WERI-Rb-1 (cell line): ENCODE data around the gene STAT6.

ENCODE experiments used
- DNase-seq: peaks from one replicate; pipeline ENCODE4 v3.0.0-alpha.2; 2020
- H3K27ac ChIP-seq: fragments of 250-450 bp; sonication (Bioruptor Pico); 2 replicates; pipeline ENCODE4 v1.5.1; 2020; ENCODE audit warnings: mild to moderate bottlenecking, moderate library complexity
- H3K27me3 ChIP-seq: fragments of 250-450 bp; sonication (Bioruptor Pico); 2 replicates; pipeline ENCODE4 v1.5.1; 2021; ENCODE audit warnings: mild to moderate bottlenecking, low read depth, moderate library complexity; ENCODE audit not compliant: insufficient read depth, severe bottlenecking
- H3K36me3 ChIP-seq: fragments of 250-450 bp; sonication (Bioruptor Pico); 2 replicates; pipeline ENCODE4 v1.5.1; 2020; ENCODE audit warnings: mild to moderate bottlenecking, moderate library complexity
- H3K4me3 ChIP-seq: 2 replicates; pipeline ENCODE4 v1.5.1; 2011; ENCODE audit warnings: low read depth, mild to moderate bottlenecking, control low read depth, low read length
- H3K9me3 ChIP-seq: fragments of 250-450 bp; sonication (Bioruptor Pico); 2 replicates; pipeline ENCODE4 v1.5.1; 2021; ENCODE audit warnings: mild to moderate bottlenecking, moderate library complexity; ENCODE audit not compliant: severe bottlenecking
- CTCF ChIP-seq: IDR thresholded peaks from 2 replicates; pipeline ENCODE4 v1.5.1; 2011; ENCODE audit warnings: low read depth, mild to moderate bottlenecking, control low read depth, inconsistent platforms, low read length

STAT6 gene

GRCh38 chr12:57142727-57143126 lies 31.6 kb upstream of the STAT6 start:
- TF ChIP-seq CTCF = no peak
- H3K27me3 ChIP-seq = no peaks in the 10 kb centered on the region
- DNase-seq = no peak
- no peaks in the 10 kb centered on the region; the same call in 1 of the 2 replicates for H3K36me3 ChIP-seq
- no peak overlapping the region for H3K4me3 ChIP-seq
- H3K27ac ChIP-seq = no peak overlapping the region
- H3K9me3 ChIP-seq = no peaks in the 10 kb centered on the region

DNA sequence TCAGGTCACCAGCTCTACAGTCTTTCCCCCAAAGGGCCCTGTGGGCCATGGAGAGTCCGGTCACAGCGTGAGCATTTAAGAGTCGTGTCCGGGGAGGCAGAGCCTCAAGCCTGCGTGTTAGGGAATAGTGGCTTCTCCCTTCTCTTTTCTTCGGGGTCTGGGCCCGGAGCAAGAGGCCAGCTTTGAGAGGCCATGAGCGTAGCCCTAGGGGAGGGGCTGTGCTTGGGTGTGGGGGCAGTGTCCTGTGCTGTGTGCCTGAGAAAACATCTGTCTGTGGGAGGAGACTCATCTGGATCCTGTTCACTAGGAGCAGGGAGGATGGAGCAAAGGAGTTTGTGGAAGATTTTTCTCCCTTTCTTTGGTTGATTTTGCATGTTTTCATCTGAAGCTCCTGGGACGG lies 31.0 kb upstream of the STAT6 start:
- Histone ChIP-seq H3K36me3 (no peaks in the 10 kb centered on the region; the same call in 1 of the 2 replicates), H3K4me3 (no peak overlapping the region)

GRCh38 chr12:57141249-57141648 lies 30.1 kb upstream of the STAT6 start:
- TF ChIP-seq CTCF = no peak
- no peak for DNase-seq
- no peak overlapping the region for H3K4me3 ChIP-seq
- H3K27me3 ChIP-seq = no peaks in the 10 kb centered on the region
- no peaks in the 10 kb centered on the region for H3K9me3 ChIP-seq
- H3K27ac ChIP-seq = no peak overlapping the region
- no peaks in the 10 kb centered on the region; the same call in 1 of the 2 replicates for H3K36me3 ChIP-seq

More for the DNA sequence above, 31.0 kb upstream of the STAT6 start:
- no peaks in the 10 kb centered on the region for H3K27me3 ChIP-seq
- no peak overlapping the region for H3K27ac ChIP-seq
- TF ChIP-seq CTCF = no peak
- DNase-seq = no peak
- H3K9me3 ChIP-seq = no peaks in the 10 kb centered on the region

- Histone ChIP-seq H3K27me3 (no peaks in the 10 kb centered on the region), H3K4me3 (no peak overlapping the region), H3K27ac (no peak overlapping the region), H3K36me3 (no peaks in the 10 kb centered on the region; the same call in 1 of the 2 replicates), H3K9me3 (no peaks in the 10 kb centered on the region)
- DNase-seq = no peak
- no peak for TF ChIP-seq CTCF
Observed at GRCh38 chr12:57139796-57140649, 28.9 kb upstream of the STAT6 start.

DNA sequence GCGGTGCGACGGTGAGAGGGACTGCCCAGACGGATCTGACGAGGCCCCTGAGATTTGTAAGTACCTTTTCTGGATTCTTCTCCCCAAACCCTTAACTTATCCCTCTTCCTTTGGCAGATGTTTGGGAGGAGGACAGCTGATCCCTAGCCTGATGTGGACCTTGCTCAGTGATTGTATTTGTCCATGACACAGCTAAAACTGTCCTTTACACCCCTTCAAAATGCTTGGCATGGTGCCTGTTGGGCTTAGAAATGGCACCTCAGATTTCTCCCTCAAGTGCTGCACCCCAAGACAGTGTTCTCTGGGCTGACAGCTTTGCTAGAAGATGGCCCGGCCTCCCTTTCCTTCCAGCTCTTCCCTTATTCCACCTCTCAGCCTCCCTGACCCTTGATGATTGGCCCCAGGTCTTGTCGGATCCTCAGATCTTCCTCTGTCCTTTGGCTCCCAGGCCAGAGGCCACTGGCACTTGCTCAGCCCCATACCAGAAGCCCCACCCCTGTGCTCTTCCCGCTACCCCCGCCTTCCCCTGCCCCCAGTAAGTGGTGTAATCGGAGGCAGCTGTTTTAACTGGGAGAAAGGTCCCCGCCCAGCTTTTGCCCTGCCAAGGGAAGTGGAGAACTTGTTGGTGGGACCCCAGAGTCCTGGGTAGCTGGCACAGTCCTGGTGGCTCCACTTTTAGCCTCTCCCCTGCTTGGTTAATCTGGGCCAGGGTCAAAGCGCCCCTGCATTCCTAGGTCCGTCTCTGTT lies 27.5 kb upstream of the STAT6 start:
- no peak for DNase-seq
- Histone ChIP-seq H3K27me3 (no peaks in the 10 kb centered on the region), H3K4me3 (no peak overlapping the region), H3K27ac (no peak overlapping the region), H3K36me3 (no peaks in the 10 kb centered on the region; the same call in 1 of the 2 replicates), H3K9me3 (no peaks in the 10 kb centered on the region)
- no peak for TF ChIP-seq CTCF
